Midbrain (tissue), 1 donor: ENCODE results near the gene BBS7.

Experiments
- DNase-seq: peaks from one replicate; lab custom pipeline; 2025; lab: John Stamatoyannopoulos, UW

BBS7 gene, protein sequence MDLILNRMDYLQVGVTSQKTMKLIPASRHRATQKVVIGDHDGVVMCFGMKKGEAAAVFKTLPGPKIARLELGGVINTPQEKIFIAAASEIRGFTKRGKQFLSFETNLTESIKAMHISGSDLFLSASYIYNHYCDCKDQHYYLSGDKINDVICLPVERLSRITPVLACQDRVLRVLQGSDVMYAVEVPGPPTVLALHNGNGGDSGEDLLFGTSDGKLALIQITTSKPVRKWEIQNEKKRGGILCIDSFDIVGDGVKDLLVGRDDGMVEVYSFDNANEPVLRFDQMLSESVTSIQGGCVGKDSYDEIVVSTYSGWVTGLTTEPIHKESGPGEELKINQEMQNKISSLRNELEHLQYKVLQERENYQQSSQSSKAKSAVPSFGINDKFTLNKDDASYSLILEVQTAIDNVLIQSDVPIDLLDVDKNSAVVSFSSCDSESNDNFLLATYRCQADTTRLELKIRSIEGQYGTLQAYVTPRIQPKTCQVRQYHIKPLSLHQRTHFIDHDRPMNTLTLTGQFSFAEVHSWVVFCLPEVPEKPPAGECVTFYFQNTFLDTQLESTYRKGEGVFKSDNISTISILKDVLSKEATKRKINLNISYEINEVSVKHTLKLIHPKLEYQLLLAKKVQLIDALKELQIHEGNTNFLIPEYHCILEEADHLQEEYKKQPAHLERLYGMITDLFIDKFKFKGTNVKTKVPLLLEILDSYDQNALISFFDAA

DNA sequence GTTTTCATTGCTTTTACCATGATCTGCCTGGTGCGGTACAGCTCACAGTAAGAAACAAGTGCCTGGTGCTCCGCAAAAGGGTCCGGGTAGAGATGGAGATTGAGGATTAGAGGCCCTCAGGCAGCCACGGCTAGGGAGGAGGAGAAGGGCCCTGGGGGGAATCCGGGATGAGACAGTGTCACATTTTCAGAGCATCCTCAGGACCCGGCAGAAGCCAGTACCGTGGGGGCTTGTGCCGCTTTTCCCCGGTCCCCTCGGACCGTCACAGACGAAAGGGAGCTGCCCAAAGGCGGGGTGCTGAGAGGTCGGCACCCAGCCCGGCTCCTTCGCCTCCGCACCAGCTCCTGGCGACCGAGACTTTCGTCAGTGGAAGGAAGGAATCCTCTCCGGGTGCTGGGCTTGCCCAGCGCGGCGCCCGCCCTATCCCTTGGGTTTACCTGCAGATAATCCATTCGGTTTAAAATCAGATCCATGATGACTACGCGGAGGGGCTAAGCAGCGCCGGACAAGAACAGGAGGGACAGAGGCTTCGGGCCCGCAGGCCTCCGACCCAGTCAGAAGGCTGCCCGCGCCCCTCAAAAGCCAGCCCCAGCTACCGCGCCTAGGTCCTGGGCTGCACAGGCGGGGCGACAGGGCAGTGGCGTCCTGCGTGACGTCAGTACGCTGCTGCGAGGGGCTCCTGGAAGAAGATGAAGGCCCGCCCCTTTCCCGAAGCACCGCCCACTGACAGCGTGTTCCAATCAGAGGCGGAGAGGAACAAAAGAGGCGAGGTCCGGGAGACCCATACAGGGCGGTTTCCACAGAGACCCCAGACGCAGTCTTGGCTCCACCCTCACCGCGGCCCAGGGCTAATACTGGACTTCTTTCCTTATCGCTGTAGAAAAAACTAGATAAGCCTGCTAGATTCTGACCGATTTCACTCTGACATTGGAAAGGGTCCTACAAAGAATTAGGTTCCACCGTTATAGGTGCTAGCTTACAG, at the start of gene BBS7:
Gene BBS7 (minus strand): TSS at position 634 of the 982 bp plus-strand sequence. CDS start 161 bp downstream, at position 473.
- DNase-seq, result peak; percentile 97

DNA sequence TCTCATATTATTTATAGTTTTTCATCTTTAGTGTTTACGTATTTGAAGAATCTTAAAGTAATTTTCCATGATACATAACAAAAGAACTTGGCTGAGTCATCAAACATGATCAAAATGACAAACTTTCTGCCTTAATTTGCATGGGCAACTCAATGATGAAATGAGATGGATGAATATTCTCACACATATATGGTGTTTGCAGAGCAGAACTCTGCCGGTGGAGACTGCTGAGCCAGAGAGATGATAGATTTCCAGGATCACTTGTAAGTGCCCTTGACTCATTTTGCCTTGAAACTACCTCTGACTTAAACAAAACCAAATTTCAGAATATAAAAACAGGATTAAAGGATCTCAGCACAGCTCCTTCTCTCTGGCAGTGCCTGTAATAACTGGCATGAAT, 43.4 kb upstream of the BBS7 start:
- DNase-seq, result no peak

DNA sequence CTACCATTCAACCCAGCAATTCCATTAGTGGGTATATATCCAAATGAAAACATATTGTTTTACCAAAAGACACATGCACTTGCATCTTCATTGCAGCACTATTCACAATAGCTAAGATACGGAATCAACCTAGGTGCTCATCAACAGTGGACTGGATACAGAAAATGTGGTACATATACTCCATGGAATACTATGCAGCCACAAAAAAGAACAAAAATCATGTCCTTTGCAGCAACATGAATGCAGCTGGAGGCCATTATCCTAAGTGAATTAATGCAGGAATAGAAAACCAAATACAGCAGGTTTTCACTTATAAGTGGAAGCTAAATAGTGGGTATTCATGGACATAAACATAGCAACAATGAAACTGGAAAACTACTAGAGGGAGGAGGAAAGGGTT, 38.1 kb upstream of the BBS7 start:
- DNase-seq, result no peak

DNA sequence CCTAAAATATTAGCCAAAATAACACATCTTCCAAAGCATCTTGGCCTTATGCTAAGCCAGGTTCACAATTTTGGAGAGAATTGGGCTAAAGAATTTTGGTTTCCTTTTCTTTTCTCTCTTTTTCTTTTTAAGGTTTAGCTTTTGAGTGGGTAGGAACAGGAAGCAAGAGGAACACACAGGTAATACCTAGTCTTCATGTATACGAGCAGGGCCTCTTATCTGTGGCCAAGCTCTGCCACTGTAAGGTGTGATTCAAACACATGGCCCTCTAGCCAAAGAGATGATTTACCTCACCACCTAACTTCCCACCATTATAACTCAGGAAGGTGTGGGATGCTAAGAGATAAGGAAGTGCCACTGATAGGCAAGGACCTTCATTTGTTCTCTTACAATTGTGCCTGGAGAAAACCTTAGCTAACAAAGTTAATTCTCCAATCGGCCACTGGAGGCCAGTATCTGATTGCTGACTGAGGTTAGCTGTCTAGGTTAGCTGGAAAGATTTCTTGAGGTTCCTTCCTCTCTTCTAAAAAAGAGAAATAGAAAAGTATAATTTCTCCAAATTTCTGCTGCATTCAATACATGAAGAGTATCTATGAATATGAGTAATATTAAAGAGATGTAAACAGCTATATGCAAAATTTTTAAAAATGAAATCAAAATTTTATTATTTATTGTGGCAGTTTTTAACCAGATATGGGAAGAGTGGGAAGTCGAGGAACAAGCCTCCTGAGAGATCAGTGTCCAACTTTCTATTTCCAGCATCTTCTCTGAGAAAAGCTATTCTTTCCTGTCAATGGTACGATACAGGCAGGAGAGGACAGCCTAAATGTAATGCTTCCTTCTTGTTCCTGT, 30.1 kb upstream of the BBS7 start:
- DNase-seq, result peak; percentile 29

DNA sequence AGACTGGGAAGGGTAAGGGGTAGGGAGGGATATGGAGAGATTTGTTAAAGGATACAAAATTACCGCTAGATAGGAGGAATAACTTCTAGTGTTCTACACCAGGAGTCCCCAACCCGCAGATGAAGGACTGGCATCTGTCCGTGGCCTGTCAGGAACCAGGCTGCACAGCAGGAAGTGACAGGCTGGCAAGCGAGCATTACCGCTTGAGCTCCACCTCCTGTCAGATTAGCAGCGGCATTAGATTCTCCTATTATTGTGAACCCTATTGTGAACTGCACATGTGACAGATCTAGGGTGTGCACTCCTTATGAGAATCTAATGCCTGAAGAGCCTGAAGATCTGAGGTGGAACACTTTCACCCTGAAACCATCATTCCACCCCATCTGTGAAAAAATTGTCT, 27.9 kb upstream of the BBS7 start:
- DNase-seq, result no peak

DNA sequence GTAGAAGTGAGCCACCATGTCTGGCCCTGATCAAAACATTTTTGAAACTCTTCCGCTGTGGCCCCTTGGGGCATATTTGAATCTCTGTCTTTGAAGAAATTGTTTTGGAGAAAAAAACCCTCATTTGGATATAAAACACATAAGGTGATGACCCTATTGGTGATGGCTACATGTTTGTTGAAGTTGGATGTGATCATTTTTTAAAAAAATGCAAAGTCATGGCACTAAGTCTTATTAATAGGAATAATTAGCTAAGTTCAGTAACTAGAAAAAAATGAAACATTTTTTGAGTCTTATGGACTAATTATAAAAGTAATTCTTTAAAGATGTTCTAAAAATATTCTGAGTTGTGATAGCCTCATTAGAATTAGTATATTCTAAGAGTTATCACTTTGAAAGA, 17.9 kb upstream of the BBS7 start:
- DNase-seq, result no peak

DNA sequence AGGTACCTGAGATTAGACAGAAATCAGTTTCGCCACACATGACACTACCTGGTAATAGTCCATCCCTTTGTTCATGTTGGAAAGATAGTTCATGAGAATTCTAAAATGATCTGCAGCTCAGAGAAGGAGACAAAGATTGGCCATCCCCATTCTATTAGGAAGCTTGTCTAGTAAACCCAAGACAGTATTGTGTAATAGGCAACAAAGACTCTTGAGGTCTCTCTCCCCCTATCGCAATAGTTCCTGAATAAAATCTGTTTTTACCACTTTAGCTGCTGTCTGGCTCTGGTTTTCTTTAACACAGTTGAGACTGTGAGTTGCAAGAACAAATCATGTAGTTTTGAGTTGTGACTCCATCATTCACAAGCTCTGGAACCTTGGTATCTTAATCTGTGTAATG, 14.8 kb upstream of the BBS7 start:
- DNase-seq, result no peak

DNA sequence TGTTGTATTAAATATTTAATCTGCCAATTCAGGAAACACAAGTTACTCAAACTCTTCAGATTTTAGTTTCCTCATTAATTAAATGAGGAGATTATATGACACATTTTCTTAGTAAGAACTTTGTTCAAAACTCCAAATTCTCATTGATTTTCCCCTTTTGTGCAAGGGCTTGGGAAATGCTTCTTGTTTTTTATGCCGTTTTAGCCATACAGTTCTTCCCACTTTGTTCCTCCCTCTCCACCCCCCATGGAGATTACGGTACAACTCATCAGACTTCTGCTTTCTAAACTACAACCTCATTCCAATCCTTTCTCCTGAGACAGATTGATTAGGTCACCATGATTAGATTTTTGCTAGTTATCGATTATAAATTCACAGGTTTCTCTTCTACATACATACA, 10.9 kb upstream of the BBS7 start:
- no peak for DNase-seq

DNA sequence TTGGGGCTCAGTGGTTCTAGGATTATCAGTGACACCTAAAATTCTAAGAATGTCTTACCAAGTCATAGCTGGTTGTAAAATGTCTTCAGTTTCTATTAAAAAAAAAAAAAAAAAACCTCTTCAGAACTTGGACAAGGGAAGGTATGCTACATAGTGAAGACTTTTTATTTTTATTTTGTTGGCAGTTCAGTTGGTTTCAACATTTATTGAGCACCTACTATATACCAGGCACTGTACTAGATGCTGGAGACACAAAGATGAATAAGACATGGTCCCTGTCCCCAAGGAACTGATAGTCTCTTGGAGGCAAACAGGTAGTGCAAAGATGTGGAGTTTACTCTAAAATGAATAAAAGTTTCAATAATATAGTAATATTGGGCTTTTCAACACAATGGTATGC, 8.9 kb upstream of the BBS7 start:
- no peak for DNase-seq

DNA sequence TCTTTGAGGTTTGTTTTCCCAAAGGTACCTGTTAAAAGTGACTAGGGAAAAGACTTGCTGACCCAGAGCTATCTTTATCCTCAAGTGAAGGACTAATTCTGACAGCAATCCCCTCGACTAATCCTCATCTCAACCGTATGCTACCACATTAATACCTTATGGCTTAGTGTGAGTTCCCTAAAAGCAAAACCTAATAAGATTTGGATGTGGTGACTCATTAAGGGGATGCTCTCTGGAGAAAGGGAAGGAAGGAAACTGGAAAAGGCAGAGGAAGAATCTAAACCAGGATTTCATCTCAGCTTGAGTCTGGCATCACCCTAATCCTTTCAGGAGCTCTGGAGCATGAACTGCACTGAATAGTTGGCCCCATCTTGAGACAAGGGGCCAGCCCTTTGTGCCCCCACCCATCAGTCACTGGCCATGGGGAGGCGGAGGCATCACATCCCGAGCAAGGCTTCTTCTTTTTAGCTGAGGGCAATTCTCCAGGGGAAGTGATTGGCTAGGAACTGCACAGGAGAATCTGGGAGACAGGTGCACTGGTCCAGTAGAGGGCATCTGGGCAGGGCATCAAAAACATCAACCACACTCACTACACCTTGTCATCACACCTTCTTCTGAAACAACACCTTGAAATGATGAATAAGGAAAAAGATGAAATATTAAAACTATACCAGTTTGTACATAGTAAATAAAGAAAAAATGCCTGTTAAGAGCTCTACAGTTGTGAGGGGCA, 6.9 kb upstream of the BBS7 start:
- no peak for DNase-seq

DNA sequence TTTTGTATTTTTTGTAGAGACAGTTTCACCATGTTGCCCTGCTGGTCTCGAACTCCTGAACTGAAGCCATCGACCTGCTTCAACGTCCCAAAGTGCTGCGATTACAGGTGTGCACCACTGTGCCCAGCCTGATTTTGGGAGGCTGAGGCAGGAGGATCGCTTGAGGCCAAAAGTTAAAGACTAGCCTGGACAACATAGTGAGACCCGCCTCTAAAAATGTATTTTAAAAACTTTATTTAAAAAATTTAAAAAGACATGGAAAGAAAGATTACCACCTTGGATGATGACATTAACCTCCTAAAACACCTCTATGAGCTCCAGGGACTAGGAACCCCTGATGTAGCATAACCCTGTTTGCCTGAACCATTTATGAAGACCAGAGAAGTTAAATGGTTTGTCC, 5.8 kb upstream of the BBS7 start:
- no peak for DNase-seq

DNA sequence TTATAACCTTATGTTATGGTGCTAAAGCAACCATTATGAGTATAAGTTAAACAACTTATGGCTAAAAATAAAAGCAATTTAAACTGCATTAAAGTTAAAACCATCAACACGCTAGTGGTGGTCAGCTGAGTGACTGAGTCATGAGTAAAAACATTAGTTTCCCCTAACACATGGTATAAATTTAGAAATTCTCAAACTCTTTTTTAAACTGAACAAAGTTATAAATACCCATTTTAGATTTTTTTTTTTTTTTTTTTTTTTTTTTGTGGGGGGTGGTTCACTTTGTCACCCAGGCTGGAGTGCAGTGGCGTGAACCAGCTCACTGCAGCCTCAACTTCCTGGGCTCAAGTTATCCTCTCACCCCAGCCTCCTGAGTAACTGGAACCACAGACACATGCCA, 5.4 kb upstream of the BBS7 start:
- no peak for DNase-seq

DNA sequence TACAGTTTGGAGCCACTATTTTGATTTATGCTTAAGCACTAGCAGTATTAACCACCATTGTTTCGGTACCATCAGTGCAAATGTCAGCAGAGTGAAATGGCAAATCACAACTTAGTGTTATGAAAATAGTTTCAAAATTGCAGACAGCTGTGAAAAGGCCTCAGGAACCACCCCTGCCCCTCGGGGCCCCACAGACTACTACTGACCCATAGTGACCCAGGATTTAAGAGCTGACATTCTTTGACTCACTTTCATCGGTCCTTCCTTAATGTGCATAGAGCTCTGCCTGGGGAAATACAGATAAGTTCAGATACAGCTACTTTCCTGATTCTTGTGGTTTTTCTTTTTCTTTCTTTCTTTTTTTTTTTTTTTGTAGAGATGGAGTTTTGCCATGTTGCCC, 3.3 kb upstream of the BBS7 start:
- no peak for DNase-seq

DNA sequence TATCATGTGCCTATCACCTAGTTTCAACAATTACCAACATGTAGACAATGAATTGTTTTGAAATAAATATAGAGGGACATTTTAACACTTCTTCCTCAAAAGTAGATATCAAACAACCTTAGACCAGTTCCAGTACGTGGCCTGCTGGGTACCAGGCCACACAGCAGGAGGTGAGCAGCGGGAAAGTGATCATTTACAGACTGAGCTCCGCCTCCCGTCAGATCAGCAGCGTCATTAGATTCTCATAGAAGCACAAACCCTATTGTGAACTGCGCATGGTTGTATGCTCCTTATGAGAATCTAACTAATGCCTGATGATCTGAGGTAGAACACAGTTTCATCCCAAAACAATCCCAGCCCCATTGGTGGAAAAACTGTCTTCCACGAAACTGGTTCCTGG, 6.5 kb downstream of the BBS7 start:
- DNase-seq, result no peak

DNA sequence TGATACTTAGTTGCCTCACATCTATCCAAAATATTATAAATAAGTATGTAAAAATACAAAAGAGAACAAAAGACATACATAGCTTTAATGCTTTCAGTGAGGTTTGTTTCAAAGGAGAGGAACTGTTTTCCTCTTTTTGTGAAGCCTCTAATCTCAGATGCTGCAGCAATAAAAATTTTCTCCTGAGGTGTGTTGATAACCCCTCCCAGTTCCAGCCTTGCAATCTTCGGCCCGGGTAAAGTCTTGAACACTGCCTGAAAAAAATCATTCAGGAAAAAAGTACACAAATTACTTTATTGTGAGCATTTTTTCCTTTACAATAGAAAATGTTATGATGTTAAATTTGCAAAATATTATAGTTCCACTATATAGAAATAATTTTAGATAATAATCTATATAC, 8.8 kb downstream of the BBS7 start:
- no peak for DNase-seq

DNA sequence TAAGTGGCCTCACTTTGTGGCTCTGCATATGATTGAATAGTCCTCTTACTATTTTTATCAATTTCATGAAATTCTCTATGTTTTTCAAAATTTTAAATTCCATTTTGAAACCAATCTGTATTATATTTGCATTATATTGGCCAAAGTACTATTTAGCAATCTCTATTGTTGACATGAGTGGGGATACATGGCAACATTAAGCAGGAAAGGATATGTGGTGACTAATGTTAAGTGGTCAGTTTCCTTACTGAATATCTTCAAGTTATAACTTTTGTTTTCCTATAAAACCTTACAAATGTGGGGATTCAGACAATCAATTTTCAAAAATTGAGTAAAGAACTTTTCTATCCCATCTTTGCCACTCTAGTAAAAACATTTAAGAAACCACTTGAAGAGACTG, 10.2 kb downstream of the BBS7 start:
- DNase-seq, result no peak

DNA sequence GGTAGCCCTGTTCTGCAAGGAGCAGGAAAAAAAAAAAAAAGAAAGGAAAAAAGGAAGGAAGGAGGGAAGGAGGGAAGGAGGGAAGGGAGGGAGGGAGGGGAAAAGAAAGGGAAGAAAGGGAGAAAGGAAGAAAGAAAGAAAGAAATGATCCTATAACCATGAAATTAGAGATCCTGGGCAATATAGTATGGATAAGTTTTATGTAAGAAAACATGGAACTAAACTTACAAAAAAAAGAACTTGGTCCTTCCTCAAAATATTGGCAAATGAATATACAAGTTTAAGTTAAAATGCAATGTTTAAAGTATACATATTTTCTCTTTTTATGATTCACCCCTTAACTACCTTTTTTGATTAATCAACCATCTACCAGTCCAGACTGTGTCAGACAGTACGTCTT, 18.9 kb downstream of the BBS7 start:
- no peak for DNase-seq

DNA sequence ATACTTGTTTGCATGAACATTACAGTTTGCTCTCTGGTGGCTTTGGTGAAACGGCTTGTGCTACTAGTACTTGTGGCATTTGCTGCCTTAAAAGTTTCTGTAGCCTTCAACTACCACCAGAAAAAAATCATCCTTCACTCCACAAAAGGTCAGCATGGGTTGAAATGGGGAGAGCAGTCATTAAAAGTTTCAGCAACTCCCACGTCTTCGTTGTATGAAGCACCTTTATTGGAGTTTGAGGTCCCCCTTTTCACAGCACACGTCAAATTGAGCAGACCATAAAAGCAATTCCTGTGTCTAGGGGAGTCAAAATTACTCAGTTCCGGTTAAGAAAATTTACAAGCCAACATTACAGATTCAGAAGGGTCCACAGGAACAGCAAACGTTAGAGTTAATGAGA, 23.6 kb downstream of the BBS7 start:
- DNase-seq, result no peak

DNA sequence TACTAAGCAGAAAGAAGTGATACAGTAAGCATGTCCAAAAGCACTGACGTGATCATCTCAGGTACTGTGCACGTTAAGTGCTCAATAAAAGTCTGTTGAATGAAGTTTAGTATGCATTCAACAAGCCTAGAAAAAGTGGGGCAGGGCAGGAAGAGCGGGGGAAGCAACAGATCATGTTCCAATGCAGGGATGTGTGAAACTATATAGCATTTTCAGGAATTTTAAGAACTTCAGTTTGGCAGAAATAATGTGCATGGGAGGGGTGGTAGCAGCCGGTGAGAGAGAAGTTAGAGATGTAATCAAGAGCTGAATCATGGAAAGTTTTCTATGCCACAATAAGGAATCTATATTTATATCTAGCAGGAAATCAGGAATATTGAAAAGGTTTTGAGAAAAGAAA, 27.4 kb downstream of the BBS7 start:
- no peak for DNase-seq

DNA sequence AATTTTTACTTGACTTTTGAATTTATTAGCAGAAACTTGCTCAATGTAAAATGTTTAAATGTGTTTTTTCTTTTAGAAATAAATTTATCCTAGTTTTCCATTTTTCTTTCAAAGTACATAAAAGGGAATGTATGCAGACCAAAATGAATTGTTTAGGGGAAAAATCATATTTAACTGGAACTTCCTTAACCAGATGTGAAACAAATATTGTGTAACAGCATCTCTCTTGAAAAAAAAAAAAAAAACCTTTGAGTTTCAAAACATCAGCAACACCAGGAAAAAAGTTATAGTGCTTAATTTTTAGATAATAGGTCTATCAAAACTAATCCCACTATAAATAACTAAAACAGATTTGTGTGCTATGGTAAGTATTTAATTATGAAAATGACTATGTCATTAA, 32.1 kb downstream of the BBS7 start:
- DNase-seq, result no peak

DNA sequence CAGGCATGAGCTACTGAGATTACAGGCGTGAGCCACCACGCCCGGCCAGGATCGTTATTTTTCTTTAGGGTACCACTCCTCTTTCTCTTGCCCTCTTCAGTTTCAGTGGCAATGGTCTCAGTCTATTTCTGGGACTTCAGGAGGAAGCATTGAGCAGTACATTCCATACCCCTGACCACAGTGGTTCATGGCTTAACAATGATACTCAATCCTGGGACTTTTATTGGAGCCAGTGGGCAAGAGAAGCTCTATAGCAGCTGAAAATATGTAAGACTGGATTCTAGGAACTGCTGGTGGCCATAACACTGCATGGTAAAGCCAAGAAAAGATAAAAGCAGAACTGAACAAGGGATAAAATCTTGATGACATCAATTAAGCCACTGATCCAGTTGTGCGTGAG, 40.8 kb downstream of the BBS7 start:
- no peak for DNase-seq
